Tibial nerve (tissue), 4 donors: ENCODE measurements around the gene GPC5.

Experiments used
- EP300 ChIP-seq, 2 donors: sonication (generic); formaldehyde crosslinking; IDR thresholded peaks; one replicate each; pipeline ENCODE4 v1.6.1; 2017; ENCODE audit warnings: antibody characterized with exemption in 2 of 2, mild to moderate bottlenecking in 1 of 2
- POLR2A ChIP-seq, 2 donors: fragments of 450-650 bp; IDR thresholded peaks; one replicate each; pipeline ENCODE4 v1.6.1; 2017; ENCODE audit warnings: antibody characterized with exemption in 2 of 2, mild to moderate bottlenecking in 2 of 2, moderate library complexity in 2 of 2
- TF ChIP-seq, protein P1 (sequence below), 5 experiments: fragments of 200-600 bp in 3 of 5; fragments of 450-650 bp in 2 of 5; sonication (generic) in 3 of 5; IDR thresholded peaks; one replicate each; pipeline ENCODE4 v1.5.1; 2016 to 2019; ENCODE audit warnings: antibody characterized with exemption in 5 of 5, mild to moderate bottlenecking in 3 of 5, moderate library complexity in 2 of 5

DNA sequence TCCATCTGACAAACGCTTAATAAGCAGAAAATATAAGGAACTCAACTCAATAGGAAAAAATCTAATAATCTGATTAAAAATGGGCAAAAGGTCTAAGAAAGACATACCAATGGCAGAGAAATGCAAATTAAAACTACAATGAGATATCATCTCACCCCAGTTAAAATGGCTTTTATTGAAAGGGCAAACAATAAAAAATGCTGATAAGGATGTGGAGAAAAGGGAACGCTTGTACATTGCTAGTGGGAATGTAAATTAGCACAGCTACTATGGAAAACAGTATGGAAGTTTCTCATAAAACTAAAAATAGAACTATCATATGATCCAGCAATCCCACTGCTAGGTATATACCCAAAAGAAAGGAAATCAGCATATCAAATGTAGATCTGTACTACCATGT, 1319.4 kb downstream of the GPC5 start:
- TF ChIP-seq, protein P1, sequence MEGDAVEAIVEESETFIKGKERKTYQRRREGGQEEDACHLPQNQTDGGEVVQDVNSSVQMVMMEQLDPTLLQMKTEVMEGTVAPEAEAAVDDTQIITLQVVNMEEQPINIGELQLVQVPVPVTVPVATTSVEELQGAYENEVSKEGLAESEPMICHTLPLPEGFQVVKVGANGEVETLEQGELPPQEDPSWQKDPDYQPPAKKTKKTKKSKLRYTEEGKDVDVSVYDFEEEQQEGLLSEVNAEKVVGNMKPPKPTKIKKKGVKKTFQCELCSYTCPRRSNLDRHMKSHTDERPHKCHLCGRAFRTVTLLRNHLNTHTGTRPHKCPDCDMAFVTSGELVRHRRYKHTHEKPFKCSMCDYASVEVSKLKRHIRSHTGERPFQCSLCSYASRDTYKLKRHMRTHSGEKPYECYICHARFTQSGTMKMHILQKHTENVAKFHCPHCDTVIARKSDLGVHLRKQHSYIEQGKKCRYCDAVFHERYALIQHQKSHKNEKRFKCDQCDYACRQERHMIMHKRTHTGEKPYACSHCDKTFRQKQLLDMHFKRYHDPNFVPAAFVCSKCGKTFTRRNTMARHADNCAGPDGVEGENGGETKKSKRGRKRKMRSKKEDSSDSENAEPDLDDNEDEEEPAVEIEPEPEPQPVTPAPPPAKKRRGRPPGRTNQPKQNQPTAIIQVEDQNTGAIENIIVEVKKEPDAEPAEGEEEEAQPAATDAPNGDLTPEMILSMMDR (IDR thresholded peaks at IDR 0.05): no peak
- TF ChIP-seq POLR2A (IDR thresholded peaks at IDR 0.05): no peak
- TF ChIP-seq EP300 (IDR thresholded peaks at IDR 0.05): no peak
